ENCODE measurements around the gene OAT. TPM values are rescaled to one million over a fixed set of nuclear protein-coding genes. Genes with fewer than 3 reads are reported as not detected.

Gene OAT
- total RNA-seq, 2 donors from 2014 or later, result 29.5 to 34.3 TPM

DNA sequence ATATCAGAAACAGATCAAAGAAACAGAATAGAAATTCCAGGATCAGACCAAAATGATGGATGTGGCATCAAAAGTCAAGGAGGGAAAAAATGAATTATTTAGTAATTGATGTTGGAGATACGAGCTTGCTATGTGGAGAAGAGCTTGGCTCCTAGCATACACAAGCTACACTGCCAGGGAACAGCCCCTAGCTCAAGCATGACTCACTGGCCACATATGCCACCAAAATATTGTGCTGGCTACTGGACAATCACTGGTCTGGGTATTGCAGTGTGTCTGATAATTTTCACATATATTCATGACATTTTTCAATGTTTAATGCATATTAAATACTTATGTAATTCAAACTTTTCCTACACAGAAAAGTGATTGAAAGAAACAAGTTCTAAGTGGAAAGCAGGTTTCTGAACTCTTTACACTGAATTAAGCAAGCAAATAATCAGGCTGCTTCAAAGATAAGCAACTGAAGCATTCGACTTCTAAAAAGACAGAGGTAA lies 59.3 kb downstream of the OAT start:
- no peak overlapping the region for H3K4me3 Mint-ChIP-seq

DNA sequence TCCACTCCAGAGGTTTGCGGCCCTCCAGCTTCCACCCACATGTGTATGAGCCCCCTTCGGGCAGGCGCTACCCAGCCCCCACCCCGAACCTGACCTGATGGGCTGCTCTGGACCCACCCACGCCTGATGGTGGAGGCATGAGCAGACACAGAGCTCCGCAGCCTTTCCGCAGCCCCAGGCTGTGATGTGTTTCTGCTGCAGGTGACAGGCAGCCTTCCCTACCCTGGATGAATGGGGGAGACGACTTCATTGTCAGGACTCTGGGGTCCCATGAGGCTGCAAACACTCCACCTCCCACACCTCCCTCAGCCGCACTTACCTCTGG lies 61.2 kb downstream of the OAT start:
- no peaks in the 10 kb centered on the region for H3K27me3 Mint-ChIP-seq (ENCODE audit: low read depth)

More for the DNA sequence above, 59.3 kb downstream of the OAT start:
- ATAC-seq (replicated peaks in 1 of 2) (no peak), DNase-seq (no peak)
- Mint-ChIP-seq H3K36me3 (ENCODE audit: insufficient read depth in 2 of 2) (peaks cover 0 to 2% of the 10 kb centered on the region in 2 donors), H3K9me3 (peaks cover 4 to 7% of the 10 kb centered on the region in 2 donors), H3K4me1 (ENCODE audit: low read depth) (peaks cover 11% of the 10 kb centered on the region), H3K27me3 (ENCODE audit: low read depth) (no peaks in the 10 kb centered on the region), H3K27ac (no peak overlapping the region)

DNA sequence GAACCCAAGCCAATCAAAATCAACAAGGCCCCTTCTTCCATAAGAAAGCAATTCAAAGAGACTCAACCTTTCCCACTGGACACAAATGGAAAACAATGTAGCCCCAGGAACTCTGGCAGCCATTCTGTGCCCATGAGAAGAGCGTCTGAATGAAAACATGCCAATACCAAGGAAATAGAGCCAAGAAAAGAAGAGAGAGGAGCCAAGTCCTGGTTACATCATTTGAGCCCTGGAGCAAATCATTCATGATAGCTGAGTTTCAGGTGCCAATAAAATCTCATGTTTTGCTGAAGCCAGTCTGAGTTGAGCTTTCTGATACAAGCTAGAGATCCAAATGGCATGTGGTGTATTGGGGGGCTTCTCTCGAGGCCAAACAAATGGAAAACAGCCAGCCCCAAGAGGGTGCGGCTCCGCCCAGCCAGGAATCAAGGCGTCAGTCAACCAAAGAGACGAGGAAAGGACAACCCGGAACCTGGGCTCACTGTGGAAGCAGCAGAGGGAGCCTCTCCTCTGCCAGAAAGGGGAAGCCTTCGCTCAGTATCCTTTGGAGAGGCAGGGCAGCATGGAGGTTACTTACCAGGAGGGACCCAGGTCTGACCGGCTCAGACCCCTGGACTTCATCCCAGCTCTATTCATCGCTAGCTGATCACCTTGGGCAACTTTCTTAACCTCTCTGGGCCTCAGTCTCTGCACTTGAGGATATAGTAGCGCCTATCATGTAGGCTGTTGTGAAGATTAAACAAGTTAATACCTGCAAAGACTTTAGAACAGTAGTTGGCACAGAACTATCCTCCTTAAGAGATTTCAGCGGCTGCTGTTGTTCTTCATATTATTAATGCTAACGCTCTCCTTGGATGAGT lies 61.8 kb downstream of the OAT start:
- peaks cover 0 to 2% of the 10 kb centered on the region in 2 donors for H3K36me3 Mint-ChIP-seq (ENCODE audit: insufficient read depth in 2 of 2)
- H3K4me3 Mint-ChIP-seq, result no peak overlapping the region
- DNase-seq, result no peak

More for the DNA sequence above, 61.2 kb downstream of the OAT start:
- no peak for ATAC-seq (replicated peaks in 1 of 2)
- H3K9me3 Mint-ChIP-seq, result peaks cover 4 to 7% of the 10 kb centered on the region in 2 donors
- no peak for DNase-seq
- H3K4me1 Mint-ChIP-seq (ENCODE audit: low read depth), result peaks cover 15% of the 10 kb centered on the region
- H3K36me3 Mint-ChIP-seq (ENCODE audit: insufficient read depth in 2 of 2), result peaks cover 0 to 2% of the 10 kb centered on the region in 2 donors
- no peak overlapping the region for H3K27ac Mint-ChIP-seq
- H3K4me3 Mint-ChIP-seq, result no peak overlapping the region

DNA sequence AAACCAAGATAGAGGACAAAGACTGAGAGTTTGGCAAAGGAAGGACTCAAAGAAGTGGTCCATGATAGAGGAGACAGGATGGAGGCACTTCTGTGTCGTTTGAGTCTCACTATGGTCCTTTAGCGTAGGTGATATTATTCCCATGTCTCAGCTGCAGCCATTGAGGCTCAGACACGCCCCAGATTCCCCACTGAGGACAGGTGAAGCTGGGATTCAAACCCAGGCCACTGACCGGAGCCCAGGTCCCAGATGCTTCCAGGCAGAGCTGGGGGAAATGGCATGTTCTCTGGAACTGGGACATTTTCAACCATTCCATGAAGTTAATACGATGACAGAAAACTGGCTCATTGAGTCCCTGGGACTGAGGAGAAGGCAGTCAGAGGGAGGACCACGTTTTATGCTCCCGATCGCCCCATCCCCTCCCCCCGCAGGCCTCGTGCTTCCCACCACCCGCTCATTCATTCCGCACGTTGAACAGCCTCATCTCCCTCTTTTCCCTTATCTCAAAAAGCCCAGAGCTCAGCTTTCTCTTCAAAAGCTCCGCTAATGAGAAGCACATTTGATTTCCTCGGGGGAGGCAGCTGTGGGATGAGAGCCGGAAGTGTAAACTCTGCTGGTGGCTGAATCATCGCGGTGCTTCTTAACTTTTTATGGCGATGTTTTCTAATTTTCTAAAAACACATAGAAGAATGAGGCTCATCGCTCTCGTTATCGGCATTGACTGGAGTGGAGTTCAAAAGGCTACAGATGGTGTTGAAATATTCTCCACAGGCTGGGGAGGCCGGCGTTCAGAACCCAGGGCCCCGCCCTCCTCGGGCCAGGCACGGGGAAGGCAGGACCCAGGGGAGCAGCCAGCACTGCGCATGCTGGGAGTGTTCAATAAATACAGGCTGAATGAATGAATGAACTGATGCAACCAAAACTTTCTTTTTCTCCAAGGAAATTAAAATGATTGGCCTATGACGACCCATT lies 64.0 kb downstream of the OAT start:
- Mint-ChIP-seq H3K27me3 (ENCODE audit: low read depth) (no peaks in the 10 kb centered on the region), H3K4me1 (ENCODE audit: low read depth) (peaks cover 15% of the 10 kb centered on the region), H3K36me3 (ENCODE audit: insufficient read depth in 2 of 2) (peaks cover 0 to 2% of the 10 kb centered on the region in 2 donors), H3K9me3 (peaks cover 3% of the 10 kb centered on the region in 2 donors), H3K27ac (peak overlapping the region; percentile 69), H3K4me3 (peak overlapping the region; percentile 83 to 90)
- DNase-seq, result peak; percentile 41
- peak; percentile 88 to 95 for ATAC-seq (replicated peaks in 1 of 2)

More for the DNA sequence above, 61.8 kb downstream of the OAT start:
- Mint-ChIP-seq H3K27me3 (ENCODE audit: low read depth) (no peaks in the 10 kb centered on the region), H3K9me3 (peaks cover 4 to 7% of the 10 kb centered on the region in 2 donors), H3K27ac (no peak overlapping the region), H3K4me1 (ENCODE audit: low read depth) (peaks cover 15% of the 10 kb centered on the region)
- ATAC-seq (replicated peaks in 1 of 2), result no peak

DNA sequence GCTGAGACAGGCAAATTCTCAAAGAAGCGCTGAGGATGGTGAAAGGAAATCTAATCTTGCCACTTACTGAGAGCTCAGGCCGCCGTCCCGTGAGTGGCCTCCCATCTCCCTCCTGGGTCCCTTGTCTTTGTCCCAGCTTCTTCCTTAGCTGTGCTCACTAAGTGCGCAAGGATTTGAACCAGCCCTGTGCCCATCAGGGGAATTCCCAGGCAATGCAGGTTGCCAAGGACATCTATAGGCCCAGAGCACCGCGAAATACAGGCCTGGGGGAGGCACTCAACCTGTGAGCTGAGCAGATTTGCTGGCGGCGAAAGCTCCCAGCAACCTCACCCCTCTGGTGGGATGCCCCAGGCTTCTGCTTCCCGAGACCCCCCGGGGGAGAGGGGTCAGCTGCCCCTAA lies 64.8 kb downstream of the OAT start:
- H3K36me3 Mint-ChIP-seq (ENCODE audit: insufficient read depth in 2 of 2), result no peaks in the 10 kb centered on the region
- peaks cover 0 to 2% of the 10 kb centered on the region in 2 donors for H3K9me3 Mint-ChIP-seq
- no peak overlapping the region for H3K27ac Mint-ChIP-seq
- H3K4me3 Mint-ChIP-seq, result peak overlapping the region; percentile 83 to 90
- no peak for ATAC-seq (replicated peaks in 1 of 2)
- H3K27me3 Mint-ChIP-seq (ENCODE audit: low read depth), result no peaks in the 10 kb centered on the region
- peaks cover 15% of the 10 kb centered on the region for H3K4me1 Mint-ChIP-seq (ENCODE audit: low read depth)
- no peak for DNase-seq

DNA sequence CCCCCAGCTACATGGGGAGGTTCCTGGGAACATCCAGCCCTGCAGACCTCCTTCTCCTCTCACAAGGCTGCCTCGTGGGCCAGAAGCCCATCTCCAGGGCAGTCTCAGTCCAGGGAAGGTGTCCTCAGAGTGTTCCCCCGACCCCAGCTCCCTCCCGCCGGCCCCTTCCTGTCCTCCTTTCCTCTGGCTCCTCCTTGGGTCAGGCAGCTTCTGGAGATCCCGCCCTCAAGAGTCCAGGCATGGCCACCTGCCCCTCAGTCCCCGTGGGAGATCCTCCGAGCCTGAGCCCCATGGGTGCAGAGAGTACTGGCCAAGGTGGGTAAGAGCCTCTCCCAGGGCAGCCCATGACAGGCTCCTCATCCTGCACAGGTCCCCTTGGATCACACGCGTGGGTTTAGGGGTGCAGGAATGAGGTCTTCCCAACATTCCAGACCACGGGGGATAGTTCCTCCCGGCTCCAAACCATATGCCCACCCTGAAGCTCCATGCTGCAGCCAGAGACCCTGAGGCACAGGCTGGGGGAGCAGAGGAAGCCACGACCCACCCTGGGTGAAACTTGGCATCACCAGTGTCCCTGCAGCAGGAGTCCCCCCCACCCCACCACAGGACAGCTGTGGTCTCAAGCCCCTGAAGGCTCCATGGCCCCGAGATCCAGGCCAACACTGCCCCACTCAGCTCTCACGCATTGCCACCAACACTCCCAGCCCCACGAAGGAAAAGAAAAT lies 65.5 kb downstream of the OAT start:
- ATAC-seq (replicated peaks in 1 of 2) (no peak), DNase-seq (no peak)
- H3K36me3 Mint-ChIP-seq (ENCODE audit: insufficient read depth in 2 of 2), result no peaks in the 10 kb centered on the region
- peaks cover 15% of the 10 kb centered on the region for H3K4me1 Mint-ChIP-seq (ENCODE audit: low read depth)
- no peak overlapping the region for H3K4me3 Mint-ChIP-seq
- peaks cover 0 to 2% of the 10 kb centered on the region in 2 donors for H3K9me3 Mint-ChIP-seq
- H3K27me3 Mint-ChIP-seq (ENCODE audit: low read depth), result no peaks in the 10 kb centered on the region
- H3K27ac Mint-ChIP-seq, result no peak overlapping the region

DNA sequence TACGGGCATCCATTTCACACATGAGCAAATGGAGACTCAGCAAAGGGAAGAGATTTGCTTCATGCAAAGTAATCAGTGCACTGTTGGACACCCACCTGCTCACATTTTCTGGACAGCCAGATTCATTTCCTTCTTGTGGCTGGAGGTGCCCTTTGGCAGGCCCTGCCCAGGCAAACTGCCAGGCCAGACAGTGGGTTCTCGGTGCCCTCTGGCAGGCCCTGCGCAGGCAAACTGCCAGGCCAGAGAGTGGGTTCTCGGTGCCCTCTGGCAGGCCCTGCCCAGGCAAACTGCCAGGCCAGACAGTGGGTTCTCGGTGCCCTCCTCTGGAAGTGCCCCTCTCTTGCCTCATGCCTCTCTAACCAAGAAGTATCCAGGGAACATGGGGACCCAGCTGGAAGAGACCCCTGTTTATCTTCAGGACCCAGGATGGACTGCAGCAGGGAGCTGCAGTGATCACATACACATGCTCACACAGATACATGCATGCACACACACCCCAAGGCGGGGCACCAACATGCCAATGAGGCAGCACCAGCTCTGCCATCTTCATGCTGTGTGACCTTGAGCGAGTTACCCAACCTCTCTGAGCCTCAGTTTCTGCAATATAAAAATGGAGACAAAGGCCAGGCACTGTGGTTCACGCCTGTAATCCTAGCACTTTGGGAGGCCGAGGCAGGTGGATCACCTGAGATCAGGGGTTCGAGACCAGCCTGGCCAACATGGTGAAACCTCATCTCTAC lies 67.1 kb downstream of the OAT start:
- Mint-ChIP-seq H3K4me3 (no peak overlapping the region), H3K27me3 (ENCODE audit: low read depth) (no peaks in the 10 kb centered on the region), H3K27ac (no peak overlapping the region), H3K36me3 (ENCODE audit: insufficient read depth in 2 of 2) (no peaks in the 10 kb centered on the region), H3K4me1 (ENCODE audit: low read depth) (peaks cover 15% of the 10 kb centered on the region), H3K9me3 (no peaks in the 10 kb centered on the region)
- ATAC-seq (replicated peaks in 1 of 2), result no peak
- no peak for DNase-seq

DNA sequence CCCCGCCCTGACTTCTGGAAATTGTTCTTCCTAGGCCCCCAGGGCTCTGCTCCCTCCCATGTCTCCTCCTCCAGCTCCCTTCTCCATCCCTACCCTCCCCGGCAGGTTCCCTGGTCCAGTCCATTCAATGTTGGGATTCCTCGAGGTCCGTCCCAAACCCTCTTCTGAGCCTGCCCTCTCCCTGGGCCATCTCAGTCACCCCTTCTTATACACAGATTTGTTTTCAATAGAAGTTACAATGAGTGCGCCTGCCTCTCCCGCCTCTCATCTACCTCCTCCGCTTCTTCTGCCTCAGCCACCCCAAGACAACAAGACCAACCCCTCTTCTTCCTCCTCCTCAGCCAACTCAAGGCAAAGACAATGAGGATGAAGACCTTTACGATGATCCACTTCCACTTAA lies 67.9 kb downstream of the OAT start:
- H3K36me3 Mint-ChIP-seq (ENCODE audit: insufficient read depth in 2 of 2), result no peaks in the 10 kb centered on the region
- no peaks in the 10 kb centered on the region for H3K27me3 Mint-ChIP-seq (ENCODE audit: low read depth)
- ATAC-seq (replicated peaks in 1 of 2), result no peak
- DNase-seq, result no peak
- no peak overlapping the region for H3K27ac Mint-ChIP-seq
- peaks cover 15% of the 10 kb centered on the region for H3K4me1 Mint-ChIP-seq (ENCODE audit: low read depth)
- H3K4me3 Mint-ChIP-seq, result no peak overlapping the region
- H3K9me3 Mint-ChIP-seq, result no peaks in the 10 kb centered on the region

DNA sequence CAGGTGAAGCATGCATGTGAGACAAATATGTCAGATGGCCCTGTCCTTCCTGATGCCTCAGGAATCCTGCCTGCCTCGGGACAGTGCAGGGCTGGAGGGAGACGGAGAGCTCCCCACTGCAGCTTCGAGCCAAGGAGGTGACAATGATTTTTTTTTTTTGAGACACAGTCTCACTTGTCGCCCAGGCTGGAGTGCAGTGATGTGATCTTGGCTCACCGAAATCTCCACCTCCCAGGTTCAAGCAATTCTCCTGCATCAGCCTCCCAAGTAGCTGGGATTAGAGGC lies 68.8 kb downstream of the OAT start:
- Mint-ChIP-seq H3K9me3 (no peaks in the 10 kb centered on the region), H3K4me3 (no peak overlapping the region), H3K36me3 (ENCODE audit: insufficient read depth in 2 of 2) (no peaks in the 10 kb centered on the region), H3K4me1 (ENCODE audit: low read depth) (peaks cover 10% of the 10 kb centered on the region), H3K27me3 (ENCODE audit: low read depth) (no peaks in the 10 kb centered on the region), H3K27ac (no peak overlapping the region)
- ATAC-seq (replicated peaks in 1 of 2), result no peak
- no peak for DNase-seq

DNA sequence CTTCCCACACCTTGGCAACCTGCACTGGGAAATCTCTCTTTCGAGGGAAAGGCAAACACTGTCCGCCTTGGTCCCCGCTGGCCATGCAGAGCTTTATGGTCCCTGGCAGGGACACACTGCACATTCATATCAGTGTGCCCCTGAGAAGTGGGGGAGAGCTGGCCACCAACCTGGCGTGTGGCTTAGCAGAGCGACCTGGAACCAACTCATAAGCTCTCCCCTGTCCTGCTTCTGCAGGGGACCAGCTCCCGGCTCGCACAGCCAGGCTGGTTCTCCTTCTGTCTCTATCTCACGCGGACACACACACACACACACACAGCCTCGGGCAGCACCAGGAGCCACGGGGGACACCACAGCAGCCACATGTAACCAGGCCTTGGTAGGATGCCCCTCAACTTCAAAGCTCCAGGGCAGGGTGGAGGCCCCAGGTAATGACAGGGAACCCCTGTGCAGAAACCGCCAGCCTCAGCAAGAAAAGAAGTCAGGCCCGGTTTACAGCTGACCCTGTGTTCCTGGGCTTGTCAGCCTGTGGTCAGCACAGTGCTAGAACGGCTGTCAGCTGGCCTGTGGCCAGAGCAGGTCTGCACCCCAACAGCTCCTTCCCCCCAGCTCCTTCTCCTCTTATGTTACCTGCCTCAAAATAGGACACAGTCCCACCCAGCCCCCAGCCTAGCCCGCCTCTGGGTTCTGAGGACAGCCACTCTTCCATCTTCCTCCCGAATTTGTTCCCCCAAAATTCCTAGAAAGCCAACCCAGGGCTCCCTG lies 69.3 kb downstream of the OAT start:
- Mint-ChIP-seq H3K36me3 (ENCODE audit: insufficient read depth in 2 of 2) (no peaks in the 10 kb centered on the region), H3K4me1 (ENCODE audit: low read depth) (peaks cover 5% of the 10 kb centered on the region), H3K27me3 (ENCODE audit: low read depth) (no peaks in the 10 kb centered on the region), H3K9me3 (no peaks in the 10 kb centered on the region), H3K4me3 (no peak overlapping the region), H3K27ac (no peak overlapping the region)
- DNase-seq (no peak), ATAC-seq (replicated peaks in 1 of 2) (no peak)

DNA sequence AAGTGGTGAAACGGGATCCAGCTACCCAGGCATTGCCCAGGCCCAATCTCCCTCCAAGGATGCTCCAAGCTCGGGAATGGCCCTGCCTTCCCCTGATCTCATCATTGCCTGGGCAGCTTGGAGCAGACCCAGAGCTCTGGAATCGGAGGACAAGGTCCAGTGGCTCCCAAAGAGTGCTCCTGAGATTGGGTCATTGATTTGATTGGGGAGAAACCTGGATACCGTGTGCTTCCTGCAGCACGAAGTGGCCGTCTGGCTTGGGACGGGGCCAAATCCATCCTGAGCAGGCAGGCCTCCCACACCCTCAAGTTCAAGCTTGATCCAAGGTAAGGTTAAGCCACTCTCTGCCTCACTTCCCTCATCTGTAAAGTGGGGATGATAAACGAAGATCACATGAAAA lies 69.9 kb downstream of the OAT start:
- no peaks in the 10 kb centered on the region for H3K4me1 Mint-ChIP-seq (ENCODE audit: low read depth)
- H3K9me3 Mint-ChIP-seq, result no peaks in the 10 kb centered on the region
- ATAC-seq (replicated peaks in 1 of 2) (no peak), DNase-seq (no peak)
- no peaks in the 10 kb centered on the region for H3K27me3 Mint-ChIP-seq (ENCODE audit: low read depth)
- H3K36me3 Mint-ChIP-seq (ENCODE audit: insufficient read depth in 2 of 2), result no peaks in the 10 kb centered on the region
- H3K27ac Mint-ChIP-seq, result no peak overlapping the region
- no peak overlapping the region for H3K4me3 Mint-ChIP-seq

DNA sequence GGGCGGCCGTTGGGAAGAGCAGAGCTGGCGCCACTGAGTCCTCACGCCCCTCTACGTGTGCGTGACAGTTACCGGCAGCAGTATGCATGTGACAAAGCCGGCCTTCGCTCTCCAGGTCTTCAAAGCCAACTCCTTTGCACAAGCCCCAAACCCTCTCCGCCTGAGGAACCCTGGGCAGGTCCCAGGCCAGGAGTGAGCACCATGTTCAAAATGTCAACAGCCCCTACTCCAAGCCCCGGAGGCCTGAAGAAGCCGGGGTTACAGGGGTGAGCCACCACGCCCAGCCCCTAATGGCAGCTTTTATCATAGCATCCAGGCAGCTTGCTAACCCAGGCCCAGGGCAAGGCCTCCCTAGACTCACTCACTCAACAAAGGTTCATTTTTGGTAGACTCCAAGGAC lies 70.8 kb downstream of the OAT start:
- peaks cover 1% of the 10 kb centered on the region for H3K4me1 Mint-ChIP-seq (ENCODE audit: low read depth)

More for the DNA sequence above, 70.8 kb downstream of the OAT start:
- Mint-ChIP-seq H3K4me3 (no peak overlapping the region), H3K27me3 (ENCODE audit: low read depth) (no peaks in the 10 kb centered on the region), H3K36me3 (ENCODE audit: insufficient read depth in 2 of 2) (no peaks in the 10 kb centered on the region), H3K27ac (no peak overlapping the region), H3K9me3 (no peaks in the 10 kb centered on the region)
- no peak for DNase-seq
- no peak for ATAC-seq (replicated peaks in 1 of 2)
